ENCODE results near the gene TMEFF2. TPM values are rescaled to one million over a fixed set of nuclear protein-coding genes. Genes with fewer than 3 reads are reported as not detected.
"Not testable (repeated sequence)": the region's sequence is repeated elsewhere in the genome, so short reads cannot be mapped to it uniquely, and the experiment has no call there.

The TMEFF2 gene
- polyA plus RNA-seq, 4 donors = 6.9 to 23.2 (median 14.5) TPM

DNA sequence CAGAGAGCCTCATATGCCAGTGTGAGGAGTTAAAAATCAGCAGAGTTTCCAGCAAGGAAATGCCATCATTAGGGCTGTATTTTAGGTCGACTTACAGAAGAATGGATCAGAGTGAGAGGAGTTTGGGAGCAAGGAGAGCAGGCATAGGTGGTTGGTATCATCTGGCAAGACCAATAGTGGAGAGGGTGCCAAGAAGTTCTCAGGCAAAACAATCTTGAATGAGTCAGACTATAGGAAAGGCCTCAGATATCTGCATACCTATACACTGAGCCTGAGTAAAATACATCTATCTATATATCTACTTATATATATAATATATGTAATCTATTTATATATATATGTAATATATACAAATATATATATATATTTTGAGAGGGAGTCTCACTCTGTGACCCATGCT, 57.3 kb downstream of the TMEFF2 start:
- no peak for DNase-seq (ENCODE audit: low read depth in 4 of 4, low spot score in 2 of 4)

DNA sequence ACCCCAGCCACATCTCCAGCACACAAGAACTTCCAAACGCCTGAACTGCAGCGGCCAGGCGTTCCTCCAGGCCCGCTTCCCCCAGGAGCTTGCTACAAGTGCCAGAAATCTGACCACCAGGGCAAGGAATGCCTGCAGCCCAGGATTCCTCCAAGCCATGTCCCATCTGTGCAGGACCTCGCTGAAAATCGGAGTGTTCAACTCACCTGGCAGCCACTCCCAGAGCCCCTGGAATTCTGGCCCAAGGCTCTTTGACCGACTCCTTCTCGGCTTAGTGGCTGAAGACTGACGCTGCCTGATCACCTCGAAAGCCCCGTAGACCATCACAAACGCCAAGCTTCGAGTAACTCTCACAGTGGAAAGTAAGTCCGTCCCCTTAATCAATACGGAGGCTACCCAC, 62.1 kb downstream of the TMEFF2 start:
- DNase-seq (ENCODE audit: low read depth in 4 of 4, low spot score in 2 of 4) = not testable (repeated sequence)

DNA sequence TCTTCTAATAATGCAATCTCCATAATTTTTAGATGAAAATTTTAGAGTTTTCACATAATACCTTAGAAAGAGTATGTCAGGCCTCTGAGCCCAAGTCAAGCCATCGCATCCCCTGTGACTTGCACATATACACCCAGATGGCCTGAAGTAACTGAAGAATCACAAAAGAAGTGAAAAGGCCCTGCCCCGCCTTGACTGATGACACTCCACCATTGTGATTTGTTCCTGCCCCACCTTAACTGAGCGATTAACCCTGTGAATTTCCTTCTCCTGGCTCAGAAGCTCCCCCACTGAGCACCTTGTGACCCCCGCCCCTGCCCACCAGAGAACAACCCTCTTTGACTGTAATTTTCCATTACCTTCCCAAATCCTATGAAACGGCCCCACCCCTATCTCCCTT, 64.4 kb downstream of the TMEFF2 start:
- not testable (repeated sequence) for DNase-seq (ENCODE audit: low read depth in 4 of 4, low spot score in 2 of 4)

DNA sequence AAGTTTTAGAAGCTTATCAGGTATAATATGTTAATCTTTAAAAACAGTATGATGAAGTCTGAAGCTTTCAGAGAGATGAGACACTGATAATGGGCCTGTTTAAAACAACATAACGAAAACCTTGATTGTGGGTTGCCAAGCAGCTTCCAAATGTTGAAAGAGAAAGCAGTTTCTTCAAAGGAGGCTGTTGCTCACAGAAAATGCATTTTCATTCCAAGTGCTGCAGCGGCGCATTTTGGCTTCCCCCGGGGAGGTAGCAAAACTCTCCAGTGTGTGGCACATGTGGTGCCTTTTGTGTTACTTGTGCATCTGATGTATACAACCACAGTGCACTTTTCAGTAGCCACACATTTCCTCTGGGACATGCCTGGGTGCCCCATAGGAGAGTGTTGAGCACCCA, 66.1 kb downstream of the TMEFF2 start:
- DNase-seq (ENCODE audit: low read depth in 4 of 4, low spot score in 2 of 4) = no peak

DNA sequence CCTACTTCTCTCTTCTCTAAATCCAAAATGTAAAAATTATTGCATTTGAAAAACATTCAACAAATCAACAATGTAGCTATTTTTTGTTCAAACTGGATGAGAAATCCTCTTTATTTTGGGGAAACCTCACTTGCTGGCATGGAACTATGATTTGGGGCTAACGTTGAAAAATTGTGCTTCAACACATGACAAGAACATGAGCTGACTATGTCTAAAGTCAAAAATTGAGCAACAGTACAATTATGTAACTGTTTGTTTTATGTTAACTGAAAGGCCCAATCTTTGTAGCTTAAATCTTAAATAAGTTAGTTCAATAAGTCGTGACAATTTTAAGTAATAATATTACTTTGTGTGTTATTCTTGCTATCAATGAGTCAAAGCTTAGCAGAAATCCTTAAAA, 67.3 kb downstream of the TMEFF2 start:
- no peak for DNase-seq (ENCODE audit: low read depth in 4 of 4, low spot score in 2 of 4)

DNA sequence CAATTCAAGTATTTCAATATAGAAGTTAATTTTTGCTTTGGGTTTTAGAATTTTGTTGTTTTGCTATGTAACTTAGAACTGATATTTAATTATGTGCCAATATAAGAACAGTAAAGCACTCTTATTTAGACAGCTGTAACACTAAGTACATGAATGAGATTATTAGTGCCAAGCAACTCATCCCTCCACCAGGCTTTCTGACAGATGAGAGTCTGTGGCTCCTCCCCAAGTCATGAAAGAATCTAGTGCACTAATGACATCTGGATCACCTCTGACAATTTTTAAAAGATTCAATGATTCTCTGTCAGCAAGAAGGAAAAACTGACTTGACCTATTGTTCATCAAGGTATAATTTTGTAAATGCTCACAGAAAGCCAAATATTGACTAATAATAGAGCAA, 67.8 kb downstream of the TMEFF2 start:
- no peak for DNase-seq (ENCODE audit: low read depth in 4 of 4, low spot score in 2 of 4)

DNA sequence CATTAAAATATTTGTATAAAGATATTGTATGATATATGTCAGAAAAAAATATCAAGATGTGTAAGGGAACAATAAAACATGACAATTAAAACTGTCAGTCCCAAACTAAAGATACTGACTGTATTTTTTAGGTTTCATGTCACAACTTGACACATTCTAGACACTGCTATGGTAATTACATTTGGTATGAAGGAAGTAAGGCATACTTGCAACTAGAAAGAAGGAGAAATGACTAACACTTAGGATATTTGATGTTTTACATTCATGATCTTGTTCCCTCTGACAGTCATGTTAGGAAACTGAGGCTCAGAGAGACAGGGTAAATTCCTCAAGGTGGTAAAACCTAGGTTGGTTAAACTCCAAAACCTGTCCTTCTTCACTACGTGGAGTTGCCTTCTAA, 68.3 kb downstream of the TMEFF2 start:
- DNase-seq (ENCODE audit: low read depth in 4 of 4, low spot score in 2 of 4) = no peak

DNA sequence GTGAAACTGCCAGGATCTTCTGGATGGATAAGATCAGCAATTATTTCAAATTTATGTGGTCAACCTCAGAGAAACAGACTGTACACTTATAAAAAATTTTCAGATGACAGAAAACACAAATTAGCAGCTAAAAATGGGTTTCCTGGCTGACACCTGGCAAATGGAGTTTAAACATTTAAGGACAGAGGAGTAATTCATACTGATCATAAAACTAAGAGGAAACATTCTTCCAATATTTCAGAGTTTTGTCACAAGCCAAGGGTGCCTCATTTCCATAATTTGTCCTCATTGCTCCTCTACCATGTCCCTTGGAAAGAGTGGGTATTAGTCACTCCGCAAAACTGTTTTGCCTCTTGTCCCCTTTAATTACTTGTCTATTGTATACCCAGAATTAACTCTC, 70.2 kb downstream of the TMEFF2 start:
- DNase-seq (ENCODE audit: low read depth in 4 of 4, low spot score in 2 of 4) = no peak

DNA sequence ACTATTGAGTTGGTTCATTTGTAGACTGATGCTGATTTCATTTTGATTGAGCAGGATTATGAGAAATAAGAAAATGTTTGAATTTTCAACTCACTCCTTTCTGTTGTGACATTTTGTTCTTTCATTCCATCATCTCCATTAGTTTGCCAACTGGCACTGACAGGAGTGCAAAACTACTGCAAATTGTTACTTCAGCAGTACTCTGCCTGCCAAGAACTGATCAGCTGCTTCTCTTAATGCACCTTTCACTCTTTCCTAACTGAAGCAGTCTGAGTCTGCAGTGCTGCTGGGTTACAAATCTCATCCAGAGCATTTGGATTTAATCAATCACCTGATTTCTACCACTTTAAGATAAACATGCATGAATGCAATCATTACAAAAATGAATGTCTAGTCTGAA, 70.9 kb downstream of the TMEFF2 start:
- DNase-seq (ENCODE audit: low read depth in 4 of 4, low spot score in 2 of 4) = no peak

DNA sequence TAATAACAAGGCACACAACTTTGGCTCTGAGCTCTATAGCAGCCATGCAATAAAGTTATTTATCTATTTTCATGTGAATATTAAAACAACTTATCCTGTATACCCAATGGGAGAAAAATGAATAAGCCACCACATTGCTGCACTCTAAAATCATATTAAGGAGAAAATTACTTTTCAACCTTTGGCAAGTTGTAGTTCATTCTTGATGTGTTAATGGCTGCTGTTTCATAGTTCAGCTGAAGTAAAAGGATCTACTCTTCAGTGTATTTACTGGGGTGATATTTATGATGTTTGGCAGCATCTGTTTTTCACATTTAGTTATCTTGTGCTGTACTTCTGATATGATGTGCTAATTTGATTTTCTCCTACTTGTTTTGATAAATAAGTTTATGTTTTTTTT, 71.8 kb downstream of the TMEFF2 start:
- no peak for DNase-seq (ENCODE audit: low read depth in 4 of 4, low spot score in 2 of 4)

DNA sequence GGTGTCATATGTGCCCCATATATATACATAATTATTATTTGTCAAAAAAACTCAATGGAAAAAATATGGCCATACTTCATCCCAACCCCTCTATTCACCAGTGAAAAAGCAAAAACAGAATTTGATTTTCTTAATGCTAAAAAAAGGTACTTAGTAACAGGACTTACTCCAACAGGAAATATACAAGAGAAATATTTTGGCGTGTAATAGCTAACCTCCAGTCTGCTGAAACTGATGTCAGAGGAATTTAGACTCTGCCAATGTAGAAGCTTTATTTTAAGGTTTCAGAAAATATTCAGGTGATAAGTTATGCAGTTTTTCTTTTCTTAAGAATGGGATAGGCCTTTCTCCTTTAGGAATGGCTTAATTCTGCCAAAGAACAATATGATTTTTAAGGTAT, 72.6 kb downstream of the TMEFF2 start:
- DNase-seq (ENCODE audit: low read depth in 4 of 4, low spot score in 2 of 4) = no peak

DNA sequence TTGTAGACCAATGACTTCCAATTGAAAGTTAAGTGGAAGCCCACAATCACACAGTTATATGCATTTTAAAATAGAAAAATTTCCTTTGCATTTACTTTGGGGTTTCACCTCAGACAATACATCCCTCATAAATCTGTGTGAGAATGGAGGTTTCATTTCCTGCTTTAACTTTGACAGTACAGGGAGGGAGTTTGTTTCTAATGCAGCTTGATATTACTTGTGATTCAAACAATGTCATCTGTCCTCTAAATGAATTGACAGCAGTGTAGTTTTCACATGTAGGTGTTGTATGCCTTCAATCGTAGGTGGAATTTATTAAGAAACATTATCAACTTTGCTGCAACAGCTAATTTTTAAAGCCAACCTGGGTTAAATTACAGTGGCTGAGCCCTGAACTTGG, 75.2 kb downstream of the TMEFF2 start:
- no peak for DNase-seq (ENCODE audit: low read depth in 4 of 4, low spot score in 2 of 4)

DNA sequence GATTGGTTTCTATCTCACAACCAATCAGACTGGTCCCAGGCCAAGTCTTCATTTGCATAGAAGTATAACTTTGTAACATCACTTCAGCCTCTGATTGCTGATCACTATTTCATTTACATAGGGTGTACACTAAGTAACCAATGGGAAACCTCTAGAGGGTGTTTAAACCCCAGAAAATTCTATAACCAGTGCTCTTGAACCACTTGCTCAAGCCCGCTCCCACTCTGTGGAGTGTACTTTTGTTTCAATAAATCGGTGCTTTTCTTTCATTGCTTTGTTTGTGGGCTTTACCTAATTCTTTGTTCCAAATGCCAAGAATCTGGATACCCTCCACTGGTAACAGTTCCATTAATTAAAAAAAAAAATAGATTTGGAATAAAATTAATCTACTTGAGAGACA, 77.0 kb downstream of the TMEFF2 start:
- no peak for DNase-seq (ENCODE audit: low read depth in 4 of 4, low spot score in 2 of 4)

DNA sequence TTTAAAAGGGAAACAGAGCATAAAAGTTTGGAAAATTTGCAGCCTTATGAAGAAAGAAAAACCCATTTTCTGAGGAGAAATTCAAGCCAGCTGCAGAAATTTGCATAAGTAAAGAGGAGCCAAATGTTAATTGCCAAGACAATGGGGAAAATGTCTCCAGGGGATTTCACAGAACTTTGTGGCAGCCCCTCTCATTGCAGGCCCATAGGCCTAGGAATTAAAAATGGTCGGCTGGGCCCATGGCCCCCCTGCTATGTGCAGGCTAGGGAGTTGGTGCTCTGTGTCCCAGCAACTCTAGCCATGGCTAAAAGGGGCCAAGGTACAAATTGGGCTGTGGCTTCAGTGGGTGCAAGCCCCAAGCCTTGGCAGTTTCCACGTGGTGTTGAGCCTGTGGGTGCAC, 83.2 kb downstream of the TMEFF2 start:
- not testable (repeated sequence) for DNase-seq (ENCODE audit: low read depth in 4 of 4, low spot score in 2 of 4)

DNA sequence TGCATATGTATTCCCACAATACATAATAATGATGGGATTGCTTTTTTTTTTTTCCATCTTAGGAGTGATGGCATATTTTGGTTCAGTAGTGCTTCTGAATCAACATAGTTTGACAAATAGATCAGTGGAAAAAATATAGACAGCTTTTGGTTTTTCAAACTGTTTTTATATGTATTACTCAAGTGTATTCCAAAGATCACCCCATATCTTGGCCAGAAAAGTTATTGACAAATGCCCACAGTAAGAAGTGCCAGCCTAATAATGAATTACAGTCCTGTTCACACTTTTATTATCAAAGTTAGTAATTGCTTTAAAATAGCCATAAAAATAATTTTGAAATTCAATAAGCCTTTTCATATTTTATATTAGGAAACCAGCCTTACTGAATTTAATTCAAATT, 95.0 kb downstream of the TMEFF2 start:
- no peak for DNase-seq (ENCODE audit: low read depth in 4 of 4, low spot score in 2 of 4)

DNA sequence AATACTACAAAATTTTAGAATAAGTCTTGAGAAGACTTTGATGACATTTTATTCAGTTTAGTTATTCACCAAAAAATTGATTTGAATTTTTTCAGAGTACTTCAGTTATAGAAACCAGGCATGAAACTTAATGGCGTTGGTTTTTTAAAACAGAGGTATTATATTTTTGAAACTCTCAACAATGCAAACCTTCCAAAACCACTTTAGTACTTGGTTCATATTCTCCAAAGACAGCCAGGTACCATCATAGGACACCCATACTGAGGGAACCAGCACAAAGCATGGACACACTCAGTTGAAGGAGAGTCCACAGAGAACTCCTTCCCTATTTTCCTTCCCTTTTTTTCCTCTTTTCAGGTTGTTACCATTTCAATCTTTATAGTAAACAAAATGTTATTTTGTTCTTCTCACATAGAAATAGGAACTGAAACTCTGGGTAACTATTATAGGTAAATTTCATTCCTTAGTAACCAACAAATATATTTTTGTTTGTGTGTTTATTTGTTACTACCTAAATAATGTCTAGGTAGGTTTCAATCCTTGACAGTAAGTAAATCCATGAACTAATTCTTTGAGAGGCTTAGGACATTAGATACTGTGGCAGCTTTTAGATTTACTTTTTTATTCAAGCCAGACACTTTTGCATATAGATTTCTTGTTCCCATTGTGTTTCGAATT, 95.8 kb downstream of the TMEFF2 start:
- no peak for DNase-seq (ENCODE audit: low read depth in 4 of 4, low spot score in 2 of 4)

DNA sequence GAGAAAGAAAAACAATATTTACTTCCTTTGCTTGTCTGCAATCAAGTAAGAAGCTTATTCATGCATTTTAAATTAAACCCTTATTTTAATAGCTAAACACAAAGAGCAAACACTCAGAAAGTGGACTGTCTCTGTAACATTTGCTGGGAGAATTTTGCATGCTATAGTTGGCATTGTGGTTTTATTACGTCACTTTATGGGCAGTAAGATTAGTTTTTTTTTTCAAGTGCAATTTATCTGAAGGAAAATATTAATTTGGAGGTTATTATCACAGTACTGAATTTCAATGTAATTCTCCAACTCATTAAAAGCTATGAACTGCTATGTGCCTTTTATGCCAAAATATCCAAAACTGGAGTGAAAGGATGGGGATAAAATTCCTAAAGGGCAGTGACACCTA, 103.3 kb downstream of the TMEFF2 start:
- DNase-seq (ENCODE audit: low read depth in 4 of 4, low spot score in 2 of 4) = no peak

DNA sequence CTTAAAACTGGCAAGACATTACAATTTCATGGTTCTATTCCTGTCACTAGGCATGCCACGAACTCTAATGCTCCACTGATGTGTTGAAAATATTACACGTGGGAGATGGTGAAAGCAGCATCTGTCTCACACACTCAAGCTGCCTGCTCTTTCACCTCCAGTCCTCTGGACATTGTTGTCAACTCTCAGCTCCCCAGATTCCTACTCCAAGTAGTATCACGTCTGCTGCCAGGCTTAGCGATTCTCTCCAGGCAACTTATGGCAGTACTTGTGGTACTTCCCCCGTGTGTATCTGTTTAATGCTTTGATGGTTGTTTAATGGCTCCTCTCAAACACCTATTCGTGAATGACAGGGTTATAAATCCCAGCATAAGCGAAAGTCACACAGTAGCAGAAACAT, 103.8 kb downstream of the TMEFF2 start:
- no peak for DNase-seq (ENCODE audit: low read depth in 4 of 4, low spot score in 2 of 4)

DNA sequence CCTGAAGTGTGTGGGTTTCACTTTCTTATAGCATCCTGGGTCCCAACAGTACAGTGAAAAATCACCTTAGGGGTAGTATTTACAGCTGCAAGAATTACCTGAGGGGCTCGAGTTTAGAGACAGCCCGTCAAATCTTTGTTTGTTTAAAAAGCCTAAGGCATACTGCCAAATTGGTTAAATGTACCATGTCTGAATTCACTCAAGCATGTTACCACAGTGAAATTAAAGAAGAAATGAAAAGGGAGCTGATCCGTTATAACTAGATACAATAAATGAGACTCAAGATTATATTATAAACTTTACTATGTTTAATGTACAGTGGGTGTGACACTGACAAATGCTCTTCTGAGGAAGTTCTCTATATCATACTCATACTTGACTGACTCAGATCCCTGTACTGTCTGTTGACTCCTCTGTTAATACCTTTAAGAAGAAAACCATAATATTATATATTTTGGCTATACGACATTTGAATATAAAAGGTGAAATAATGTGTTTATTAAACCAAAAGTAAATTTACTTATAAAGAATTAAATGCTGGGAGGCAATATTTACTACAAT, 107.3 kb downstream of the TMEFF2 start:
- no peak for DNase-seq (ENCODE audit: low read depth in 4 of 4, low spot score in 2 of 4)

DNA sequence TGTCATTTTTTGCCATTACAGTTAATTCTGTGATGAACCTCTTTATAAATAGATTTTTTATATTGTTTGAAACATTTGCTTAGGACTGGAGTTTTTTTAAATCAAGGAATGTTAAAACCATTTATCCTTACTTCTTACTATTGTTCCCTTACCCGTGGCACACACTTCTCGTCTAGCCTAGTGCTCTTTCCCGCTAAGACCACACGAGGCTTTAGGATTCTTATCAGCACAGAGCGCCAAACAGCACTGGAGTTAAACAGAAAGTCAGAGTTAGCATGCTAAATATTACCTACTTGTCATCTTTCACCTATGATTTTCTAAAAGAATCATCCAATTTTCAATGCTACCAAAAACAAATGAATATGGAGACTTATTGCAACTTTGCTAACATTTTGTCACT, 112.6 kb downstream of the TMEFF2 start:
- DNase-seq (ENCODE audit: low read depth in 4 of 4, low spot score in 2 of 4) = no peak

DNA sequence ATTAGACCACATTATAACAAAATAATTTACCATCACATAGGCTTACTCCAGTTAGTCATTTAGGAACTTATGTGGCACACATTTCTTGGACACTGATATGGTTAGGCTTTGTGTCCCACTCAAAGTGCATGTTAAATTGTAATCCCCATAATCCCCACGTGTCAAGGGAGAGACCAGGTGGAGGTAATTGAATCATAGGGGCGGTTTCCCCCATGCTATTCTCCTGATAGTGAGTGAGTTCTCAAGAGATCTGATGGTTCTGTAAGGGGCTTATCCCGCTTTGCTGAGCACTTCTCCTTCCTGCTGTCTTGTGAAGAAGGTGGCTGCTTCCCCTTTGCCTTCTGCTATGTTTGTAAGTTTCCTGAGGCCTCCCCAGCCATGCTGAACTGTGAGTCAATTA, 114.6 kb downstream of the TMEFF2 start:
- DNase-seq (ENCODE audit: low read depth in 4 of 4, low spot score in 2 of 4) = not testable (repeated sequence)

DNA sequence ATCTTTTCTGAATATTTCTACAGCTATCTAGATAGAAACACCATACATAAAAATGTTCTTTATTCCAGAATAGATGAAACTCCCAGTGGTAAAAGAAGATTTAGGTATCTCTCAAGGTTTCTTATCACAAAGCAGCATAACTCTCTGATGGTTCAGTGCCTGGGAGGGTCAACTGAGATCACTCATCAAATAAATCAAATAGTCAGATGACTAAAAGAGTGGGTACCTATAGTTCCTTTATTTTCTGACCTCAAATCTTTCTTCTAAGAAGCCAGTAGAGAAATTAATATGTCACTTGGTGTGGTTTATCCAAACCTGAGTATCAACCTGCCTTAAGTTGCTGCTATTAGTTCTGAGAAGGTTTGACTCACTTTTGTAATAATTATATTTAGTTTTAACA, 120.9 kb downstream of the TMEFF2 start:
- no peak for DNase-seq (ENCODE audit: low read depth in 4 of 4, low spot score in 2 of 4)

DNA sequence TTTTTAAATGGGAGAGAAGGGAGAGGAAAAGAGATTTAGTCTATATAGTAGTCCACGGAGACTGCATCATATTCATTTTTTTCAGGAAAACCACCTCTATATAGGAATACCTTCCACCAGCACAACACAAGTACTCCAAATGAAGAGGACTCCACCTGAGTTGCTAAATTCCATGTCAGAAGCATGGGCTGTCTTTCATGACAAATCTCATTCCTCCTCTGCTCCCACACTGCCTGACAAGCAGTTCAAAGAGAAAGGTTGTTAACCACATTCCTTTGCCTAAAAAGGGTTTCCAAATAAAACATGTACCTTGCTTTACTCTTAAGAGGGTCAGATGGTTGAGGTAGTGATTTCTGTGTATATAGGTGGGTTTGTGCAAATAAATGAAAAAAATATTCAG, 122.0 kb downstream of the TMEFF2 start:
- no peak for DNase-seq (ENCODE audit: low read depth in 4 of 4, low spot score in 2 of 4)

Measured in left renal cortex interstitium (tissue), 4 donors.